Mammary epithelial cell (primary cell): ENCODE measurements around the gene KIF5B.

Experiments
- CTCF ChIP-seq, 2 donors: IDR thresholded peaks in 1 of 2; conservative IDR thresholded peaks in 1 of 2; 2 replicates each; pipeline ENCODE4 v1.5.1; 2011 to 2012; ENCODE audit warnings: inconsistent platforms in 2 of 2, low read length in 2 of 2, mild to moderate bottlenecking in 2 of 2, control low read depth in 1 of 2, low read depth in 1 of 2; ENCODE audit not compliant: insufficient read depth in 1 of 2; ENCODE audit errors: extremely low read depth in 1 of 2
- EZH2 ChIP-seq: IDR thresholded peaks from 2 replicates; pipeline ENCODE4 v1.6.1; 2012; ENCODE audit warnings: low read length, inconsistent platforms, borderline replicate concordance

- no peak for TF ChIP-seq CTCF (conservative IDR thresholded peaks at IDR 0.05 in 1 of 2, IDR thresholded peaks at IDR 0.05 in 1 of 2; ENCODE audit: extremely low read depth in 1 of 2, insufficient read depth in 1 of 2, low read depth in 1 of 2, low read length in 2 of 2)
- TF ChIP-seq EZH2: no peak
These were observed 49.2 kb downstream of the KIF5B start for GRCh38 chr10:32007026-32007425.
